ENCODE measurements around the gene GTF2H4. TPM values are rescaled to one million over a fixed set of nuclear protein-coding genes. Genes with fewer than 3 reads are reported as not detected.
"Not testable (repeated sequence)": the region's sequence is repeated elsewhere in the genome, so short reads cannot be mapped to it uniquely, and the experiment has no call there.

The GTF2H4 gene
- total RNA-seq, 2 donors from 2014 or later: 15.8 to 25.7 TPM

GRCh38 chr6:30870546-30870945, 37.5 kb upstream of the GTF2H4 start:
- no peaks in the 10 kb centered on the region for H3K27me3 ChIP-seq
- DNase-seq: no peak
- no peak for TF ChIP-seq CTCF (IDR thresholded peaks at IDR 0.05)
- H3K36me3 ChIP-seq: no peaks in the 10 kb centered on the region
- intact Hi-C loops (cut with DNase I): no loop called here
- H3K9me3 ChIP-seq: no peaks in the 10 kb centered on the region
- no peak overlapping the region for H3K27ac ChIP-seq
- H3K9ac ChIP-seq (ENCODE audit: low read depth in 2 of 2, low read length in 2 of 2): no peak overlapping the region
- no peaks in the 10 kb centered on the region for H3K4me1 ChIP-seq
- H3K4me3 ChIP-seq: no peak overlapping the region

GRCh38 chr6:30871592-30872183, 36.3 kb upstream of the GTF2H4 start:
- no peak for TF ChIP-seq CTCF (IDR thresholded peaks at IDR 0.05)
- H3K4me1 ChIP-seq: no peaks in the 10 kb centered on the region
- no peak for DNase-seq
- H3K4me3 ChIP-seq: no peak overlapping the region
- no peaks in the 10 kb centered on the region for H3K27me3 ChIP-seq
- no peak overlapping the region for H3K9ac ChIP-seq (ENCODE audit: low read depth in 2 of 2, low read length in 2 of 2)
- intact Hi-C loops (cut with DNase I): no loop called here
- H3K36me3 ChIP-seq: no peaks in the 10 kb centered on the region
- H3K9me3 ChIP-seq: no peaks in the 10 kb centered on the region
- H3K27ac ChIP-seq: no peak overlapping the region

GRCh38 chr6:30873137-30873640, 34.8 kb upstream of the GTF2H4 start:
- intact Hi-C loops (cut with DNase I): no loop called here
- no peak overlapping the region for H3K9ac ChIP-seq (ENCODE audit: low read depth in 2 of 2, low read length in 2 of 2)
- no peaks in the 10 kb centered on the region for H3K9me3 ChIP-seq
- H3K4me3 ChIP-seq: no peak overlapping the region
- no peak for TF ChIP-seq CTCF (IDR thresholded peaks at IDR 0.05)
- H3K27ac ChIP-seq: no peak overlapping the region
- peaks cover 4% of the 10 kb centered on the region for H3K4me1 ChIP-seq
- no peaks in the 10 kb centered on the region for H3K36me3 ChIP-seq
- H3K27me3 ChIP-seq: no peaks in the 10 kb centered on the region
- DNase-seq: no peak

- intact Hi-C loops (cut with DNase I); H3K36me3 ChIP-seq; H3K4me3 ChIP-seq; H3K9me3 ChIP-seq; H3K27me3 ChIP-seq; H3K4me1 ChIP-seq; H3K9ac ChIP-seq (ENCODE audit: low read depth in 2 of 2, low read length in 2 of 2); H3K27ac ChIP-seq; DNase-seq: not testable (repeated sequence)
Observed at GRCh38 chr6:30873795-30874194, 34.2 kb upstream of the GTF2H4 start.

GRCh38 chr6:30875244-30876038, 32.6 kb upstream of the GTF2H4 start:
- Histone ChIP-seq H3K9me3 (no peaks in the 10 kb centered on the region), H3K36me3 (no peaks in the 10 kb centered on the region), H3K4me3 (no peak overlapping the region), H3K27me3 (no peaks in the 10 kb centered on the region), H3K9ac (ENCODE audit: low read depth in 2 of 2, low read length in 2 of 2) (no peak overlapping the region), H3K27ac (no peak overlapping the region), H3K4me1 (peaks cover 4% of the 10 kb centered on the region)
- DNase-seq: no peak
- TF ChIP-seq CTCF (IDR thresholded peaks at IDR 0.05): no peak
- intact Hi-C loops (cut with DNase I): loop anchor here (2.0 to 5.0 kb wide), 2 partner anchors 47 to 133 kb away; partner anchors contain the start of genes FLOT1 and IER3

Measured in colonic mucosa (tissue), 4 donors.